Measurements from ENCODE around the gene EME2. TPM values are rescaled to one million over a fixed set of nuclear protein-coding genes. Genes with fewer than 3 reads are reported as not detected.

Gene EME2
- polyA plus RNA-seq, 1 donor, result 12.2 TPM

GRCh38 chr16:1745181-1745899, 27.3 kb upstream of the EME2 start:
- Histone ChIP-seq H3K4me1 (ENCODE audit: control insufficient read depth, insufficient read depth, low read length) (no peaks in the 10 kb centered on the region), H3K27ac (ENCODE audit: low read length) (no peak overlapping the region), H3K27me3 (ENCODE audit: control insufficient read depth, insufficient read depth, low read length) (no peaks in the 10 kb centered on the region), H3K36me3 (ENCODE audit: control insufficient read depth, insufficient read depth, low read length) (peaks cover 73% of the 10 kb centered on the region), H3K9me3 (ENCODE audit: control insufficient read depth, low read depth, low read length) (no peaks in the 10 kb centered on the region), H3K4me3 (ENCODE audit: low read length) (no peak overlapping the region)
- no CpG with 5 or more reads among the region's 25 CpGs for WGBS (ENCODE audit: insufficient coverage, low lambda C conversion rate)
- no peak for DNase-seq

GRCh38 chr16:1745900-1746692, 26.5 kb upstream of the EME2 start:
- Histone ChIP-seq H3K27me3 (ENCODE audit: control insufficient read depth, insufficient read depth, low read length) (no peaks in the 10 kb centered on the region), H3K27ac (ENCODE audit: low read length) (no peak overlapping the region), H3K9me3 (ENCODE audit: control insufficient read depth, low read depth, low read length) (no peaks in the 10 kb centered on the region), H3K36me3 (ENCODE audit: control insufficient read depth, insufficient read depth, low read length) (peaks cover 73% of the 10 kb centered on the region), H3K4me1 (ENCODE audit: control insufficient read depth, insufficient read depth, low read length) (no peaks in the 10 kb centered on the region), H3K4me3 (ENCODE audit: low read length) (no peak overlapping the region)
- WGBS (ENCODE audit: insufficient coverage, low lambda C conversion rate), result no CpG with 5 or more reads among the region's 29 CpGs
- DNase-seq, result no peak

- no CpG with 5 or more reads among the region's 31 CpGs for WGBS (ENCODE audit: insufficient coverage, low lambda C conversion rate)
- Histone ChIP-seq H3K4me3 (ENCODE audit: low read length) (no peak overlapping the region), H3K27ac (ENCODE audit: low read length) (no peak overlapping the region), H3K9me3 (ENCODE audit: control insufficient read depth, low read depth, low read length) (no peaks in the 10 kb centered on the region), H3K27me3 (ENCODE audit: control insufficient read depth, insufficient read depth, low read length) (no peaks in the 10 kb centered on the region), H3K4me1 (ENCODE audit: control insufficient read depth, insufficient read depth, low read length) (no peaks in the 10 kb centered on the region), H3K36me3 (ENCODE audit: control insufficient read depth, insufficient read depth, low read length) (peaks cover 74% of the 10 kb centered on the region)
- DNase-seq, result no peak
These were observed 25.9 kb upstream of the EME2 start for GRCh38 chr16:1746693-1747195.

GRCh38 chr16:1747934-1748333, 24.7 kb upstream of the EME2 start:
- DNase-seq, result no peak
- Histone ChIP-seq H3K27ac (ENCODE audit: low read length) (no peak overlapping the region), H3K4me1 (ENCODE audit: control insufficient read depth, insufficient read depth, low read length) (no peaks in the 10 kb centered on the region), H3K36me3 (ENCODE audit: control insufficient read depth, insufficient read depth, low read length) (peaks cover 79% of the 10 kb centered on the region), H3K27me3 (ENCODE audit: control insufficient read depth, insufficient read depth, low read length) (no peaks in the 10 kb centered on the region), H3K9me3 (ENCODE audit: control insufficient read depth, low read depth, low read length) (no peaks in the 10 kb centered on the region), H3K4me3 (ENCODE audit: low read length) (no peak overlapping the region)
- no CpG with 5 or more reads among the region's 11 CpGs for WGBS (ENCODE audit: insufficient coverage, low lambda C conversion rate)

GRCh38 chr16:1749152-1750117, 23.2 kb upstream of the EME2 start:
- Histone ChIP-seq H3K4me1 (ENCODE audit: control insufficient read depth, insufficient read depth, low read length) (no peaks in the 10 kb centered on the region), H3K36me3 (ENCODE audit: control insufficient read depth, insufficient read depth, low read length) (peaks cover 72% of the 10 kb centered on the region), H3K27ac (ENCODE audit: low read length) (no peak overlapping the region), H3K27me3 (ENCODE audit: control insufficient read depth, insufficient read depth, low read length) (no peaks in the 10 kb centered on the region), H3K4me3 (ENCODE audit: low read length) (no peak overlapping the region), H3K9me3 (ENCODE audit: control insufficient read depth, low read depth, low read length) (no peaks in the 10 kb centered on the region)
- no CpG with 5 or more reads among the region's 29 CpGs for WGBS (ENCODE audit: insufficient coverage, low lambda C conversion rate)
- DNase-seq, result no peak

- Histone ChIP-seq H3K4me1 (ENCODE audit: control insufficient read depth, insufficient read depth, low read length) (no peaks in the 10 kb centered on the region), H3K36me3 (ENCODE audit: control insufficient read depth, insufficient read depth, low read length) (peaks cover 62% of the 10 kb centered on the region), H3K4me3 (ENCODE audit: low read length) (no peak overlapping the region), H3K9me3 (ENCODE audit: control insufficient read depth, low read depth, low read length) (no peaks in the 10 kb centered on the region), H3K27me3 (ENCODE audit: control insufficient read depth, insufficient read depth, low read length) (no peaks in the 10 kb centered on the region), H3K27ac (ENCODE audit: low read length) (no peak overlapping the region)
- no CpG with 5 or more reads among the region's 16 CpGs for WGBS (ENCODE audit: insufficient coverage, low lambda C conversion rate)
- no peak for DNase-seq
These were observed 20.7 kb upstream of the EME2 start for GRCh38 chr16:1751946-1752345.

- Histone ChIP-seq H3K27me3 (ENCODE audit: control insufficient read depth, insufficient read depth, low read length) (no peaks in the 10 kb centered on the region), H3K27ac (ENCODE audit: low read length) (no peak overlapping the region), H3K9me3 (ENCODE audit: control insufficient read depth, low read depth, low read length) (no peaks in the 10 kb centered on the region), H3K36me3 (ENCODE audit: control insufficient read depth, insufficient read depth, low read length) (peaks cover 54% of the 10 kb centered on the region), H3K4me3 (ENCODE audit: low read length) (no peak overlapping the region), H3K4me1 (ENCODE audit: control insufficient read depth, insufficient read depth, low read length) (peaks cover 5% of the 10 kb centered on the region)
- no CpG with 5 or more reads among the region's 14 CpGs for WGBS (ENCODE audit: insufficient coverage, low lambda C conversion rate)
- no peak for DNase-seq
These were observed 19.8 kb upstream of the EME2 start for GRCh38 chr16:1752853-1753252.

GRCh38 chr16:1754204-1754603, 18.4 kb upstream of the EME2 start:
- DNase-seq, result no peak
- Histone ChIP-seq H3K36me3 (ENCODE audit: control insufficient read depth, insufficient read depth, low read length) (peaks cover 45% of the 10 kb centered on the region), H3K27ac (ENCODE audit: low read length) (no peak overlapping the region), H3K9me3 (ENCODE audit: control insufficient read depth, low read depth, low read length) (no peaks in the 10 kb centered on the region), H3K27me3 (ENCODE audit: control insufficient read depth, insufficient read depth, low read length) (no peaks in the 10 kb centered on the region), H3K4me1 (ENCODE audit: control insufficient read depth, insufficient read depth, low read length) (peaks cover 12% of the 10 kb centered on the region), H3K4me3 (ENCODE audit: low read length) (no peak overlapping the region)
- WGBS (ENCODE audit: insufficient coverage, low lambda C conversion rate), result no CpG with 5 or more reads among the region's 12 CpGs

- Histone ChIP-seq H3K27ac (ENCODE audit: low read length) (peak overlapping the region; percentile 33), H3K27me3 (ENCODE audit: control insufficient read depth, insufficient read depth, low read length) (no peaks in the 10 kb centered on the region), H3K36me3 (ENCODE audit: control insufficient read depth, insufficient read depth, low read length) (peaks cover 40% of the 10 kb centered on the region), H3K4me3 (ENCODE audit: low read length) (no peak overlapping the region), H3K4me1 (ENCODE audit: control insufficient read depth, insufficient read depth, low read length) (peaks cover 12% of the 10 kb centered on the region), H3K9me3 (ENCODE audit: control insufficient read depth, low read depth, low read length) (peaks cover 3% of the 10 kb centered on the region)
- WGBS (ENCODE audit: insufficient coverage, low lambda C conversion rate), result no CpG with 5 or more reads among the region's 37 CpGs
- peak; percentile 53 to 84 for DNase-seq
These were observed 14.7 kb upstream of the EME2 start for GRCh38 chr16:1757714-1758461.
